Coronary artery (tissue), 2 donors: ENCODE measurements around the gene NOTCH2.

Experiments used
- DNase-seq: peaks from one replicate; pipeline ENCODE4 v3.0.0-alpha.2; 2017; ENCODE audit warnings: low spot score
- H3K27ac ChIP-seq, 2 donors: fragments of 200-600 bp; sonication (generic); one replicate each; pipeline ENCODE4 v1.5.1; 2016 to 2019
- H3K4me3 ChIP-seq: fragments of 200-600 bp; sonication (generic); 2 replicates; pipeline ENCODE4 v1.5.1; 2016; ENCODE audit warnings: mild to moderate bottlenecking, moderate library complexity
- CTCF ChIP-seq: fragments of 200-600 bp; sonication (generic); IDR thresholded peaks from one replicate; pipeline ENCODE4 v1.5.1; 2019; ENCODE audit warnings: antibody characterized with exemption

The NOTCH2 gene

DNA sequence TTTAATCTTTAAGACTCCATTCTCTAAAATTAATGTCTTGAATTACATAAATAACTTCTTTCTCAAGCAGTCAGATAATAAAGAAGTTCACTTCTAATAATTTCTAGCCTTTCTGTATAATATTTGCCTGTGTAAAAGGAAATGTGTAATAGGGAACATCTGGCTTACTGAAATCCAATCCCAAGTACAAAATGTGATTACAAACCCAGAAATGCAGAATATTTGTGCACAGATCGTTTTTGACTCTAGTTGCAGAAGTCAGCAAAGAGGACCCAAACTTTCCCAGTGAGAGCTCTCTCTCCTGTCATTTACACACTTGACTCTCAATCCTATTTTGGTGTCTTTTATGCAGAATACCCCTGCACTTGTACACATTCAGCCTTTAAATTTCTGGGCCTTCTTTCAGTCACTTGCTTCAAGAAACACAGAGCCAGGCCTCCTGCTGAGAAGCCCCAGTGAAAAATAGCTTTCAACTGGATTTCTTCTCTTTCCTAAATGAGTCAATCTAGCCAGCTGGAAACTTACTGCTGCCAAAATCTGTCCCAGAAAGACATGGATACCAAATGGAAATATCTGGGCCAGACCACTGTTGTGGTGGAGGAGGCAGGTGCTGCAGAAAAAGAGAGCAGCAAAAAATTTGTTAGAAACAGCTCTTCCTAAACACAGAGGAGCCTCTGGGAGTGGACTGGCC, 104.6 kb downstream of the NOTCH2 start:
- Histone ChIP-seq H3K4me3 (no peak overlapping the region), H3K27ac (peak overlapping the region; percentile 43 to 85)
- DNase-seq = no peak
- TF ChIP-seq CTCF = no peak

GRCh38 chr1:119962296-119962968, 107.0 kb downstream of the NOTCH2 start:
- DNase-seq = no peak
- no peak for TF ChIP-seq CTCF
- peak overlapping the region; percentile 75 to 82 for H3K27ac ChIP-seq

GRCh38 chr1:119960501-119960900, 109.0 kb downstream of the NOTCH2 start:
- DNase-seq = no peak
- H3K27ac ChIP-seq = peak overlapping the region; percentile 64 to 75
- H3K4me3 ChIP-seq = no peak overlapping the region
- TF ChIP-seq CTCF = no peak

More at GRCh38 chr1:119962296-119962968, 107.0 kb downstream of the NOTCH2 start:
- no peak overlapping the region for H3K4me3 ChIP-seq

DNA sequence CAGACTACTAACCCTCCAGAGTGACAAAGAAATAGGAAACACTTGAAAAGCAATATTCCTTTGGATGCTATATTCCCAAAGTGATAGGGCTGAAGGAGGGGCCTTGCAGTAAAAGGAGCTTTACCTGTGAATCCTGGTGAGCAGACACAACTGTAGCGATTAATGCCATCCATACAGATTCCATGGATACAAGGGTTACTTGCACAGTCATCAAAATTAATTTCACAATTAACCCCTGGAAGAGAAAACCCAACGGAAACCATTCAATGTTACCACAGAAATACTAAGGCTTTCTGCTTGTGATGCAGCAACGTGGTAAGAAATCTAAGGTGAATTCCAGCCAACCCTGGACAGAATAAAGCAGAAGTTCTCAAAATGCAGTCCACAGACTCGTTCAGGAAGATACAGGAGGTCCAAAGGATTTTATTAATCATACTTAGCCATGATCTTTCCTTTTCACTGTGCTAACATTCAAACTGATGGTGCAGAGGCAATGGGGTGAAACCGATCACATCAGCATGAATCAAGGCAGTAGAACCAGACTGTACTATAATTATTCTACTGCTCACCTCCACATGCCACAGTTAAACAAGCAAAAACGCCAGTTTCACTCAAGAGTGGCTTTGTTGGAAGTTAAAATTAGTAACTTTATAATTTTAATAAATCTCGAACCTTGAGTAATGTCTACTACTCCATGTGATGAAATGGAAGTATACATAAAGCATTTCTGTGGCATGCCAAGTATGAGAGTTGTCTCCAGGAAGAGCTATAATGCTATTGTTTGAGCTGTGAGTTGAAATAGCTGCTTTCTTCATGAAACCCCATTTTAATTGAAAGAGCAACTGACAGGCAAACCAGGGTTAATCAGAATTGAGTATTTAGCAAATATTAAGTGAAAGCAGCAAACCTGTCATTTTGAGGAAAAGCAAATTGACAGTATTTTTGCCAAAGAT, 109.9 kb downstream of the NOTCH2 start:
- no peak for DNase-seq
- H3K27ac ChIP-seq = peak overlapping the region; percentile 14 to 75
- H3K4me3 ChIP-seq = no peak overlapping the region
- no peak for TF ChIP-seq CTCF

DNA sequence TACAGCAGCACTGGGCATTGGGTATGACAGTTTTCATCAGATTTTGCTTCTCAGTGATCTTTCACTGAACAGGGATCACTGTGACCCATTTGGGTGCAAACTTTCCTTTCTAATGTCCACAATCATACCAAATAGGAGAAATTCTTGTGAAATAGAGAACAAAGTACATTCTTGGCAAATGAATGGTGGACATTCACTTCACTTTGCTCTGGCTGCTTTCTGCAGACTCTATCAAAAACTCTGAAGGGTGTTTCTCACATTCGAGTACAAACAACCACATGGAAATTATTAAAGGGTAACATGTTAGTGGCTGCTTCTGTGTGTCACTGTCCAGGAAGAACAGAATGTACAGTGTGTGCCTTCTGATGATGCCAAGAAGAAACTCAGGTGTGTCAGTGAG, 111.2 kb downstream of the NOTCH2 start:
- no peak for DNase-seq
- Histone ChIP-seq H3K4me3 (no peak overlapping the region), H3K27ac (peak overlapping the region in 1 of 2 donors; percentile 27)
- TF ChIP-seq CTCF = no peak

DNA sequence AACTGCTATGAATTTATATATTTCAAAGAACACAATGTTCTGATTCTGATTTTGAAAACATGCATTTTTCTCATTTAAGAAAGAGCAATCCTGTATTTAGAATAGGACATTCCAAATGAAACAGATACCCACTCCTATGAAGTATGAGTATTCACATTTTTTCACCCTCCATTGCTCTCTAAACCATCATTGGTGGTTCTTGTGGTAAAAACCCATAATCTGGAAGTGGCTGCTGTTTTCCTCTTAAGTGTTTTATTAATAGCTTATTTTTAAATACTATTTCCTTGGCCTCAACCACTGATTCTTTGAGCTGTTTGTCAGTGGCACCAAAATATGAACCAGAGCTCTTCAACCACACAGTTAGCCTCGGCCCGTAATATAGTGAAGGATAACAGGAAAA, 113.2 kb downstream of the NOTCH2 start:
- Histone ChIP-seq H3K27ac (peak overlapping the region; percentile 2 to 24), H3K4me3 (no peak overlapping the region)
- no peak for DNase-seq
- no peak for TF ChIP-seq CTCF
